Measurements from ENCODE around the gene ASB3. TPM values are rescaled to one million over a fixed set of nuclear protein-coding genes. Genes with fewer than 3 reads are reported as not detected.

The ASB3 gene
- total and polyA plus RNA-seq, 12 donors, result 5.2 to 14.4 (median 10.9) TPM

GRCh38 chr2:53828331-53828730, 41.6 kb upstream of the ASB3 start:
- H3K4me3 ChIP-seq, result no peak overlapping the region
- H3K4me1 ChIP-seq, result peaks cover 0 to 25% (median 20%) of the 10 kb centered on the region in 9 donors
- intact Hi-C loops (cut with DNase I), result no loop called here
- TF ChIP-seq, protein P1, sequence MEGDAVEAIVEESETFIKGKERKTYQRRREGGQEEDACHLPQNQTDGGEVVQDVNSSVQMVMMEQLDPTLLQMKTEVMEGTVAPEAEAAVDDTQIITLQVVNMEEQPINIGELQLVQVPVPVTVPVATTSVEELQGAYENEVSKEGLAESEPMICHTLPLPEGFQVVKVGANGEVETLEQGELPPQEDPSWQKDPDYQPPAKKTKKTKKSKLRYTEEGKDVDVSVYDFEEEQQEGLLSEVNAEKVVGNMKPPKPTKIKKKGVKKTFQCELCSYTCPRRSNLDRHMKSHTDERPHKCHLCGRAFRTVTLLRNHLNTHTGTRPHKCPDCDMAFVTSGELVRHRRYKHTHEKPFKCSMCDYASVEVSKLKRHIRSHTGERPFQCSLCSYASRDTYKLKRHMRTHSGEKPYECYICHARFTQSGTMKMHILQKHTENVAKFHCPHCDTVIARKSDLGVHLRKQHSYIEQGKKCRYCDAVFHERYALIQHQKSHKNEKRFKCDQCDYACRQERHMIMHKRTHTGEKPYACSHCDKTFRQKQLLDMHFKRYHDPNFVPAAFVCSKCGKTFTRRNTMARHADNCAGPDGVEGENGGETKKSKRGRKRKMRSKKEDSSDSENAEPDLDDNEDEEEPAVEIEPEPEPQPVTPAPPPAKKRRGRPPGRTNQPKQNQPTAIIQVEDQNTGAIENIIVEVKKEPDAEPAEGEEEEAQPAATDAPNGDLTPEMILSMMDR (IDR thresholded peaks at IDR 0.05), result no peak
- DNase-seq, result no peak
- no peaks in the 10 kb centered on the region for H3K27me3 ChIP-seq
- peaks cover 0 to 9% (median 0%) of the 10 kb centered on the region in 11 donors for H3K9me3 ChIP-seq
- H3K27ac ChIP-seq, result peak overlapping the region in 7 of 10 donors; percentile 15 to 76 (median 59)
- peaks cover 0 to 15% (median 0%) of the 10 kb centered on the region in 9 donors for H3K36me3 ChIP-seq
- no peak for ATAC-seq
- 93 to 94% methylated on average over 4 of the region's 4 CpGs for whole genome bisulfite sequencing, 2 donors

GRCh38 chr2:53827398-53828175, 40.8 kb upstream of the ASB3 start:
- Histone ChIP-seq H3K4me3 (no peak overlapping the region), H3K27me3 (no peaks in the 10 kb centered on the region), H3K4me1 (peaks cover 0 to 25% (median 20%) of the 10 kb centered on the region in 9 donors), H3K27ac (peak overlapping the region in 8 of 10 donors; percentile 18 to 76 (median 47)), H3K36me3 (peaks cover 0 to 15% (median 0%) of the 10 kb centered on the region in 9 donors), H3K9me3 (peaks cover 0 to 9% (median 0%) of the 10 kb centered on the region in 11 donors)
- WGBS, 2 donors, result 85 to 94% methylated on average over 3 of the region's 3 CpGs
- TF ChIP-seq, protein P1 (IDR thresholded peaks at IDR 0.05), result no peak
- ATAC-seq (peak in 7 of 8 donors; percentile 32 to 83 (median 72)), DNase-seq (no peak)
- intact Hi-C loops (cut with DNase I), result no loop called here

- Histone ChIP-seq H3K36me3 (peaks cover 0 to 18% (median 0%) of the 10 kb centered on the region in 9 donors), H3K27ac (peak overlapping the region in 8 of 10 donors; percentile 16 to 76 (median 40)), H3K9me3 (peaks cover 0 to 9% (median 0%) of the 10 kb centered on the region in 11 donors), H3K27me3 (no peaks in the 10 kb centered on the region), H3K4me3 (no peak overlapping the region), H3K4me1 (peaks cover 0 to 25% (median 20%) of the 10 kb centered on the region in 9 donors)
- DNase-seq (no peak), ATAC-seq (peak in 7 of 8 donors; percentile 25 to 69 (median 54))
- WGBS, 2 donors, result 64 to 71% methylated on average over 3 of the region's 3 CpGs
- TF ChIP-seq, protein P1 (IDR thresholded peaks at IDR 0.05), result no peak
- intact Hi-C loops (cut with DNase I), result no loop called here
Observed at GRCh38 chr2:53826587-53827397, 40.0 kb upstream of the ASB3 start.

DNA sequence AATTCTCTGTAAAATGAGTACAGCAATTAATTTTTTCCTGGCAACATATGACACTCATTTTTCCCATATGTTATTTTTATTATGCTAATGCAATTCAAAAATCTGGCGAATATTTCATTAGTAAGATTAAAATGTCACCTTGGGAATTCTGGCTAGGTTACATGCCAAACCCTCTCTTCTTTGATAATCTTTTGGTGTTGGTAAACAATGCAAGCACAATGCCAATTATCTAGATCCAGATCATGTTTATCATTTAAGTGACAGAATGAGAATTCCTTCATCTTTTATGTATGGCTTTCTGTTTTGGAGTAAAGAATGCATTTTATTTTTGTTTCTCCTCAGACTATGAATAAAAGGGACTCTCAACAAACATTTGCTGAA, 39.3 kb upstream of the ASB3 start:
- intact Hi-C loops (cut with DNase I), result no loop called here
- no peak for ATAC-seq
- TF ChIP-seq, protein P1 (IDR thresholded peaks at IDR 0.05), result no peak
- Histone ChIP-seq H3K36me3 (peaks cover 0 to 11% (median 0%) of the 10 kb centered on the region in 9 donors), H3K9me3 (peaks cover 0 to 9% (median 0%) of the 10 kb centered on the region in 11 donors), H3K27me3 (no peaks in the 10 kb centered on the region), H3K4me3 (no peak overlapping the region), H3K27ac (peak overlapping the region in 6 of 10 donors; percentile 16 to 76 (median 55)), H3K4me1 (peaks cover 0 to 25% (median 20%) of the 10 kb centered on the region in 9 donors)
- DNase-seq, result no peak
- WGBS, 2 donors, result 40 to 53% methylated on average over 1 of the region's 1 CpG
